ENCODE results near the gene TRIM74.
"Not testable (repeated sequence)": the region's sequence is repeated elsewhere in the genome, so short reads cannot be mapped to it uniquely, and the experiment has no call there.

Gene TRIM74

DNA sequence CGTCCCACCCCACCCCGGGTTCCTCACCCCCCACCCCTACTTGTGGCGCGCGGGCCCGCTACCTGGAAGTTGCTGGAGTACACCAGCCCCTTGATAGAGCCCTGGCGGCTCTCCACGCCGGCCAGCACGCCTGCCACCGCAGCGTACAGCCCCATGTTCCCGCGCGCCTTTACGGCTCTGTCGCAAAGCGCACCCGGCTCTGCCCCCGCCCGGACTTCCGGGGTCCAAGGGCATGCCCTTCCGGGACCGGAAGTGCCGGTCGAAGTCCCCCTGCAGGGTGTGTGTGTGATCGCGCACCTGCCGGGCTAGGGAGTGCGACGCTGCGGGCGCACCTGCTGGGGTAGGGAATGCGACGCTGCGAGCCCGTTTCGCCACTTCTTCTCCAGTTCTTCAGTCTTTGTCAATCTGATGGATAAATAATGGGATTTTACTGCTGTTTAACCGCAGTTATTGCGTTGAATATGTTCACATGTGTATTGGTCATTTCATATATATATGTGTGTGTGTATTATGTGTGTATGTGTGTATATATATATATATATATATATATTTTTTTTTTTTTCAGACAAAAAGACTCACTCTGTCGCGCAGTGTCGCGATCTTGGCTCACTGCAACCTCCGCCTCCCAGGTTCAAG, 14.6 kb downstream of the TRIM74 start:
- not testable (repeated sequence) for DNase-seq

DNA sequence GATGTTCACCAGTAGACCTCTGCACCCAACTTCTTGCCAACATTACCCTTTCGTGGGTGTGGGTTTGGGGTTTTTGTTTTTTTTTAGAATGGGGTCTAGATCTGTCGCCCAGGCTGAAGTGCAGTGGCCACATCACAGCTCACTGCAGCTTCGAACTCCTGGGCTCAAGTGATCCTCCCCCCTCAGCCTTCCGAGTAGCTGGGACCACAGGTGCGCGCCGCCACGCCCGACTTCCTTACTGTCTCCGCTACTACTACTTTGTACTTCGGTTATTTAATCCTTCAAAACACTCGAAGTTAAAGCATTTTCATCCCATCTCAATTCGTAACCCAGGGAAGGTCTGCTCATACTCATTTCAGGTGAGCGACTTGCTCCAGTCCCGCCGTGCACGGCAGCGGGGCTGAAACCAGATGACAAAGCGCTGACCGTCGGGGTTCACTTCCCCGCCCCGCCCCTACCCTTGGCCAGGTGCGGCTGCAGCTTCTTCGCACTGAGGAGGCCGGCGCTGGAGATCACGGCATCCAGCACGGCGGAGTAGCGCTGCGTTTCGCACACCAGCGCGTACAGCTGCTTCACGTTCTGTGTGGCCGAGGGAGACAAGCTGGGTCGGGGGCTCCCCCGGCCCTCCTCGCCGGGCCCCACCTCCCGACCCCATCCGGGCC, 15.2 kb downstream of the TRIM74 start:
- DNase-seq, result not testable (repeated sequence)

DNA sequence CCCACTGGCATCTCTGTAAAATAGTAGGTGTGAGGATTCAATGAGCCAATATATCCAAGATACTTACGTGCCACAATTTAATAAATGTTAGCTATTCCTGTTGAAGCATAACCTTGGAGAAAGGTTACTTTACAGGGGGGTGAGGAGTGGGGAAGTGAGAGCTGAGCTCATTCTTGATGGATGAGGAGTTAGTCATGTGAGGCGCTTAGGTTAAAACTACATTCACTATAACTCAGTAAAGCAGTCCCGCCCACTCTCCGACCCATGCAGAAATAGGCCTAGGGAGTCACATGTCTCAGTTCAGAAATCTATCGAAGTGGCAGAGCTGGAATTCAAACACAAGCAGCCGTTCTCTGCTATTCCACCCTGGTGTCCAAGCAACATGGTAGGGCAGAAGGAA, 18.8 kb downstream of the TRIM74 start:
- not testable (repeated sequence) for DNase-seq

DNA sequence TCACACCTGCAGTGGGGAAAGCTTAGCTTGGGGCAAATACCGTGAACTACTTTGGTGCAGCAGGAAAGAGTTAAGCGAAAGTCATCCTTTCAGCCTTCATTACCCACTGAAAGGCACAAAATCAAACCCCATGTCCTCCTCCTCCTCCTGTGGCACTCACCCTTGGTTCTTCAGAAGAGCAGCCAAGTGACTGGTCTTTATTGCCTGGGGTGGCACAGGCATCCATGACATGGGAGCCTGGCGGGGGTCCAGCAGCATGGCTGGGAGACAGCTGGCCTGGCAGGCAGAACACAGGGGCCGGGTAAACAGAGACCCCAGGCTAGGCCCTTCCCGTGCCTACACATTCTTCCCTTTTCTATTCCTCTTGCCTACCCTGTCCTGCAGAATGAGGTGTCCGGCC, 19.6 kb downstream of the TRIM74 start:
- not testable (repeated sequence) for DNase-seq

DNA sequence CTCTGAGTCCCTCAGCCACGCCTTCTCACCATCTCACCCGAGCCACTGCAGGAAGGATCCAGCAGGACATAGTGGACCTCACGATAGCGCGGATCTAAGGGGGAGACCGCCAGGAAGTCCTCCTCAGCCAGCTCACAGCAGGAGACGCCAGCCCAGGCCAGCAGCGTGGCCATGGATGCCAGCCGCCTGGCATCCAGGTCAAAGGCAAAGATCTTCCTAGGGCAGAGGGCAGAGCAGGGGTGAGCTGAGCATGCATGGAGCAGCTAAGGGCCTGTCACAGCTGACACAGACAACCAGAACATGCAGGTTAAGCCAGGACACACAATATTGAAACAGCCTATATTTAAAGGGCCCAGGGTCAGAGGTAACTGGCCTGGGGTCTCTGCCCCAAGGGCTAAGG, 20.0 kb downstream of the TRIM74 start:
- DNase-seq, result not testable (repeated sequence)

DNA sequence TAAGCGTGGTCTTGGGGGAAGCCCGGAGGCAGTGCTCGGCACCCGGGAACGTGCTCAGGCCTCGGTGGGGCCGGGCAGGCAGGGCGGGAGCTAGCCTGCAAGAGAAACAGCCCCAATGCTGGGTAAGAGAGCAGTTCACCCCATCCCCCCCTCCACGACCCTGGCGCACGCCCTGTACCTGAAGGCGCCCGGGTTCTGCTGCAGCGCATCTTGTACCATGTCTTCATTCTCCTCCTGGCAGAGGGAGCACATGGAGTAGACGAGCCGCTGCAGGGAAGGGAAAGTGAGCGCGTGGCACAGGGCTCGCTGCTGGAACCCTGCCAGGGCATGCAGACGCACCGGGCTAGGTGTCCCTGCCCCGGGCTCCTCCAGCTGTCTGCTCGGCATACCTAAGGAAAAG, 20.6 kb downstream of the TRIM74 start:
- DNase-seq, result not testable (repeated sequence)

DNA sequence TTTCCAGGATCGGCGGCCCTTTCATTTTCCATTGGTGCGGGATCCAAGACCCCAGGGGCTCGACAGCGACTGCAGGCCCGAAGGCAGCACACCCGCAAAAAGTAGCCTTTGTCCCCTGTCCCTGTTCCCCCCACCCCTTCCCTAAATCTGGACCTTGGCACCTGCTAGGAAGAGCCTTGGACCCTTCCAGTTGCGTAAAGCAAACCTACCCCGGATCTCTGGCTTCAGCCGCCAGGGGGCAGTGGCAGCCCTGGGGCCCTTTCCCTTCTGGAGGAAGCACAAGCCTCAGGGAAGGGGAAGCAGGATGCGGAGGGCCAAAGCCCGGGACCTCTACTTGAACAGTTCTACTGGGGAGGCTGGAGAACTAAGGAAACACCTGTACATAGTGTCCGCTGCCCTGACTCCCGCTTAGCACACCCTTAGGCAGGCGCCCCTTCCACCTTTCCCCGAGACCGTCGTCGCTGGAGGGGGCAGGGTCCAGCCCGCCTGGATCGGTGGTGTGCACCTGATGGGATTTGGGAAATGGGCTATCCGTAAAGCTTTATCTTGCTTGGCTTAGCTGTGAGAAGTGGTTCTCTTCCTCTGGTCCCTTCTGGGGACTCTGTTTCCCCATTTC, 23.0 kb downstream of the TRIM74 start:
- DNase-seq, result not testable (repeated sequence)

DNA sequence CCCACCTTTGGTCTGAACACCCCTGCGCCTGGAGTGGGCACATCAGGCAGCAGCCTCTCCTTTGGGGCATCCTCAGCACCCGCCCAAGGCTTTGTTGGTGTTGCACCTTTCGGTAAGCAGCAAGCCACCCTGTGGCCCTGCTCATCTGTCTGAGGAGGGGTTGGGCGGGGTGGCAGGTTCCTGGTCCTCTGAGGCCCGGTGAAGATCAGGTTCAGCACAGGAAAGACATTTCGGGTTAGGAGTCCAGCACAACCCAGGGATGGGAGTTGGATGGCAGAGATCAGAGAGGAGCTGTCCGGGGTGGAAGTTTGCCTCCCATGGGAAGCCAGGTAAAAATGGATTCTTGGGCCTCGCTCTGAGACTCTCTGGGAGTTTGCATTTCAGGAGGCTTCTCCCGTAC, 23.7 kb downstream of the TRIM74 start:
- DNase-seq, result not testable (repeated sequence)

DNA sequence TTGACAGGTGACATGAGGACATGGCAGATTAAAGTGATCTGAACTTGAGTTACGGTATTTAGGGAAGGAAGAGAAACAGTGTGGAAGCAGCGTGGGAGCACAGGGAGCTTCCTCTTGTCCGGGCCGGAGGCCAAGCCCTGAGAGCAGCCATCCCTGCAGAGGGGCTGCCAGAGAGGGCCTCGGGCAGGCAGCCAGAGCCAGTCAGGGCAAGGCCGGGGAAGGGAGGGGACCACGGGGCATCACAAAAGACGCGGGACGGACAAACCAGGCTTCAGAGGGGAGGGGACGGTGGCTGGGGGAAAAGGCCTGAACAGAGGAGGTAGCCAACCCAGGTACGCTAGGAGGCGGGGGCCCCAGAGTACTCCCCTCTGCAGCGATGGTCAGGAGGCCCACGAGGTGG, 24.3 kb downstream of the TRIM74 start:
- DNase-seq, result not testable (repeated sequence)

DNA sequence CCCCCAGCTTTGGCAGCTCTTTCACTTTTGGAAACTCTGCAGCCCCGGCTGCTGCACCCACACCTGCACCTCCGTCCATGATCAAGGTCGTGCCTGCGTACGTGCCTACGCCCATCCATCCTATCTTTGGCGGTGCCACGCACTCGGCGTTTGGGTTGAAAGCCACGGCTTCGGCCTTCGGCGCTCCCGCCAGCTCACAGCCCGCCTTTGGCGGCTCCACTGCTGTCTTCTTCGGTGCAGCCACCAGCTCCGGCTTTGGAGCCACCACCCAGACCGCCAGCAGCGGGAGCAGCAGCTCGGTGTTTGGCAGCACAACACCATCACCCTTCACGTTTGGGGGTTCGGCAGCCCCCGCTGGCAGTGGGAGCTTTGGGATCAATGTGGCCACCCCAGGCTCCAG, 26.3 kb downstream of the TRIM74 start:
- not testable (repeated sequence) for DNase-seq

DNA sequence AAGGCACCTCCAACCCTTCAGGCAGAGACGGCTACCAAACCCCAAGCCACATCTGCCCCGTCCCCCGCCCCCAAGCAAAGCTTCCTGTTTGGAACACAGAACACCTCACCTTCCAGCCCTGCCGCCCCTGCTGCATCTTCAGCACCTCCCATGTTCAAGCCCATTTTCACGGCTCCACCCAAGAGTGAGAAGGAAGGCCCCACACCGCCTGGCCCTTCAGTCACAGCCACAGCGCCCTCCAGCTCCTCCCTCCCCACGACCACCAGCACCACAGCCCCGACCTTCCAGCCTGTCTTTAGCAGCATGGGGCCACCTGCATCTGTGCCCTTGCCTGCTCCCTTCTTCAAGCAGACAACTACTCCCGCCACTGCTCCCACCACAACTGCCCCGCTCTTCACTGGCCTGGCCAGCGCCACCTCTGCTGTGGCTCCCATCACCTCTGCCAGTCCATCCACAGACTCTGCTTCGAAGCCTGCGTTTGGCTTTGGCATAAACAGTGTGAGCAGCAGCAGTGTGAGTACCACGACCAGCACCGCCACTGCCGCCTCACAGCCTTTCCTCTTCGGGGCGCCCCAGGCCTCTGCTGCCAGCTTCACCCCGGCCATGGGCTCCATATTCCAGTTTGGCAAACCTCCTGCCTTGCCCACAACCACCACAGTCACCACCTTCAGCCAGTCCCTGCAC, 27.1 kb downstream of the TRIM74 start:
- not testable (repeated sequence) for DNase-seq

DNA sequence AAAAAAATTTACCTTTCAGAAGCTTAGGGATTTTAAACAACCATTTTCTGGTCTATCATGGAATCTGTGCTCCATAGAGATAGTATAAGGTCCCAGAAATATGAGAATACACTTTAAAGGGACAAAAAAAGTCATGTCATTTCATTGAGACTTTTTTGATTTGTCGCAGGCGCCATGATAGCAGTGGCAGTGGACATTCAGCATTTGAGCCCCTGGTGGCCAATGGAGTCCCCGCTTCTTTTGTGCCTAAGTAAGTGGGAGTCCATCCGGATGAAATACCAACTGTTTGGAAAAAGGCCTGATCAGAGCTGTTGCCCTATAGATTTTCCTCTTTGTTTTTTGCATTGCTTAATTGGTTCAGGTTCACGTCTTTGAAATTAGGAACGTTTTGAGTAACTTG, 41.0 kb downstream of the TRIM74 start:
- DNase-seq, result not testable (repeated sequence)

DNA sequence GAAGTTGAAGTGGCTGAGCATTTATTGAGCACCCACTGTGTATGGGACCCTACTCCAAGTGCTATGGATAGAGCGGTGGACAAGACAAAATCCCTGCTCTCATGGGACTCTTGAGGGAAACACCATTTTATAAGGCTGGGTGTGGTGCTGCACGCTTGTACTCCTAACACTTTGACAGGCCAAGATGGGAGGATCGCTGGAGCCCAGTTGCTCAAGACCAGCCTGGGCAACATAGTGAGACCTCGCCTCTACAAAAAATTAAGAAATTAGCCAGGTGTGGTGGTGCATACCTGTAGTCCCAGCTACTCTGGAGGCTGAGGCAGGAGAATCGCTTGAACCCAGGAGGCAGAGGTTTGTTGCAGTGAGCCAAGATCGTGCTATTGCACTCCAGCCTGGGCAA, 41.5 kb downstream of the TRIM74 start:
- not testable (repeated sequence) for DNase-seq

DNA sequence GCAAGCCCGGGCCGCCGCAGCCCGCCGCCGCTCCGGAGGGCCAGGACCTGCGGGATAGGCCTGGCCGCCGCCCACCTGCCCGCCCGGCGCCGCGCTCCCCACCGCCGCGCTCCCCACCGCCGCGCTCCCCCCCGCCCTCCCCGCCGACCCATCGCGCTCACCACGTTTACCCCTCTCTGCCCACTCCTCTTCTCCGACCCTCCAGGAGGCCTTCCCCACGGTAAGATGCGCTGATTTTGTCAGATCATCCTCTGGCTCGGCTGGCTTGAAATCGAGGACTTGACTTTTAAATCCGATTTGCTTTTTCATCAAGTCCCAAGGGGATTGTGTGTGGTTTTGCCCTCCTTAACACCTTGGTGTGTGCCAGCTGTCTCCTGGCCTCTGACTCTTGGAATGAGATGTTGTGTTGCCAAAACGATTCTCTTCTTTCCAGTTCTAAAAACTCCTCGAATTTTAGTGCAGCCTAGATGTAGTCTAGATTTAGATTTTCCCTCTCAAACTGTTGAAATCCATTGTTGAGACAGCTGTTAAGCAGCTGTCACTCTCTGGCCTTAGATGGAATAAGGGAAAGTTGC, 43.6 kb downstream of the TRIM74 start:
- no peak for DNase-seq

DNA sequence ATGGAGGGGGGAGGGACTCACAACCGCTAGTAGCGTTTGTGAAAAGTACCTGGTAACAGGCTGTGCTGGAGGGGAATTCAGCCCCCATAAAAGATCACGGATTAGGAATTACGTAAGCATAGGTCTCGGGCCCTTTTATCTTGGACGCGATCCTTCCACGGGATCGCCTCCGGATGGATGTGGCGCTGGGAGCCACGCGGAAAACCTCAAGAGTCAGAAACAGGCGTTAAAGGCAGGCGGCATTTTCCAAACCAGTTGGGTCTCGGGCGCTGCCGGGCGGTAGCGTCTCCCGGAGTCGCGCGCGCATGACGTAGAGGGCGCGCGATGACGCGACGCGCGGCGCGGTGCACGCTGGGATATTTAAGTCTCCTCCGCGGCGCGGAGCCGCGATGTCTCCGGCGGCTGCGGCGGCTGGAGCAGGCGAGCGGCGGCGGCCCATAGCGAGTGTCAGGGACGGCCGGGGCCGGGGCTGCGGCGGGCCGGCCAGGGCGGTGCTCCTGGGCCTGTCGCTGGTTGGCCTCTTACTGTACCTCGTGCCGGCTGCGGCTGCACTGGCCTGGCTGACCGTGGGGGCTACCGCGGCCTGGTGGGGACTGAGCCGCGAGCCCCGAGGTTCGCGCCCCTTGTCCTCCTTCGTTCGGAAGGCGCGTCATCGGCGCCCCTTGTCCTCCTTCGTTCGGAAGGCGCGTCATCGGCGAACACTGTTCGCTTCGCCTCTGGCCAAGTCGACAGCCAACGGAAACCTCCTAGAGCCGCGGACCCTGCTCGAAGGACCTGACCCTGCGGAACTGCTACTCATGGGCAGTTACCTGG, 44.3 kb downstream of the TRIM74 start, which contains the start of gene POM121:
Gene POM121 (plus strand): TSS at position 363 of the 813 bp plus-strand sequence. CDS start 27 bp downstream, at position 390.
- peak; percentile 60 for DNase-seq

DNA sequence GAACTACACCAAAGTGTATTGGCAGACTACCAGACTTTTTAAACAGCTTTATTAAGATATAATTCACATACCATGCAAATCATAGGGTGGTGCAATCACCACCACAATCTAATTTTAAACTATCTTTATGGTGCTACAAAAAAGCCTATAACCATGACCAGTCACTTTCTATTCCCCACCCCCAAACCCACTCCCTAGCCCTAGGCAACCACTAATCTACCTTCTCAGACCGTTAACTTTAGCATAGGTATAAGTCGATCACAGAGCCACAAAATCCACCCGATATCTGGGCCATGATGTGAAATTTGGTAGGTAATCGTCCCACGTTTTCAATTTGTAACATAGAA, 44.9 kb downstream of the TRIM74 start:
- no peak for DNase-seq

DNA sequence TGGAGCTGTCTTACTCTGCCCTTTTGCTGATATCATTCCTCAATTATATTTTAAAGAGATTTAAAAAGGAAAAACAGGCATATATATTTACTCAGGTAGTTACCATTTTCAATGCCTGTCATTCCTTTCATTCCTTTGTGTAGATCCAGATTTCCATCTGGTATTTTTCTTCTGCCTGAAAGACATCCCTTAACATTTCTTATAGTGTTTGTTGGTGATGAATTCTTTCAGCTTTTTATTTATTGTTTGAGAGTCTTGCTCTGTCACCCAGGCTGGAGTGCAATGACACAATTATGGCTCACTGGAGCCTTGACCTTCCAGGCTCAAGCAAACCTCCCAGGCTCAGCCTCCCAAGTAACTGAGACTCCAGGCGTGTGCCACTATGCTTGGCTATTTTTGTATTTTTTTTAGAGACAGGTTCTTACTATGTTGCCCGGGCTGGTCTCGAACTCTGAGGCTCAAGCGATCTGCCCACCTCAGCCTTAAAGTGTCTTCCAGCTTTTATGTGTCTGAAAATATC, 50.0 kb downstream of the TRIM74 start:
- DNase-seq, result no peak

DNA sequence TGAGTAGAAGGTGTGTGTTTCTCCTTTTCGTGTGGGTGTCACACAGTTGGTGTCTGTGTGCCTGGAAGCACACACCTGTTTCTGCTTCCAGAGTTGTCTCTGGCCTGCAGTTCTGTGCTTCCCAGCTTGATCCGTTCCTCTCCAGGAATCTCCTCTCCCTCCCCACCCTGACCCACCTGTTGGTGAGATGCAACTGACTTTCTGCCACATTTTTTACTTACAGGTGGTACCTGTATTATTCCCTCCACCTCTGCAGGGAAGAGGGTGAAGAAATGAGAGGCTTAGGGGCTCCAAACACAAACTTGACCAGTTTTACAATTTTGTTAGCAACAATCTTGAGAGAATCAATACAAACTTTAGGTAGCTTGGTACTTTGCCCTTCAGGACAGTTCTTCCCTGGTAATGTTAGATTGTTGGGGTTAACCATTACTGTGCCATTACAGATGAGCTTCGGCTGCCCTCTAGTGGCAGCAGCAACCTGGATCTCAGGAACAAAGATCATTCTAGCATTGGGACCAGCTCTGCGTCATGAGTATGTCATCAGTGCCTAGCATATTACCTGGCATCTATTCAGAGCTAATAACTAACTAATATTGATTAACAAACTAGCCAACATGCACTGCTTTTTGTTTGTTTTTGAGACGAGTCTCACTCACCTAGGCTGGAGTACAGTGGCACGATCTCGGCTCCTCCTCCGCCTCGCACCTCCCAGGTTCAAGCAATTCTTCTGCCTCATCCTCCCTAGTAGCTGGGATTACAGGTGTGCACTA, 54.3 kb downstream of the TRIM74 start:
- peak; percentile 3 for DNase-seq

DNA sequence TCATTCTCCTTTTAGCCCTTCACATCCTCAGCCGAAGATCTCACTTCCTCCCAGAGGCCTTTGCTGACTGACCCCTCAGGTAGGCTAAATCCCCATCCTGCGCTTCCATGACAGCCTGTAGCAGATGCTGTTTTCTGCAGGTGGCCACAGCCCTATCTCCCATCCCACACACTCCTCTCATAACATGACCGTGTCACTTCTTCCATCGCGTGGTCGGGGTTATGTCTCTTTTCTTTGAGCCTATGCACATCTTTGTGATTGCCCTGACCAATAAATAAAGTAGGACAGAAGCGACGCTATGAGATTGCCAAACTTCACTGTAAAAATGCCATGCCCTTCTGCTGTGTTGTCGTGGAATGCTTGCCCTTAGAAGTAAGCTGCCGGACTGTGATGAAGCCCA, 55.5 kb downstream of the TRIM74 start:
- not testable (repeated sequence) for DNase-seq

DNA sequence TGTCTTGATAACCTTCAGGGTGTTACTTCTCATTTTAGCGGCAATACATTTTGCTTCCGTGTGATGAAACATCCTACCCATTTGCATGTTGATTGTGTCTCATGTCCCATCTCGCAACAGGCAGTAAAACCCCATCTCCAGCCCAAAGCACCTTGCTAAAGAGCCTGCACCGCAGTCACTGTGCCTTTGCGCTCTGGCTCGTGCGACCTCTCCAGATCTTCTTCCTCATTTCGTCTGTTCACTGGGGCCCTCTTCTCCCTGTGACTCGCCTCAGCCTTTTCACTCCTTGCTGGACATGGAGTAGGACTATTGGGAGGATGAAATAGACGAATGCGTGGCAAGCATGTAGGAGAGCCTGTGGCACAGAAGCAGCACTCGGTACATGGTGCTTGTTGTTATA, 57.9 kb downstream of the TRIM74 start:
- not testable (repeated sequence) for DNase-seq
